HEK293 (cell line): ENCODE data around the gene ZSCAN16.

Experiments
- KLF1 ChIP-seq: fragments of 450-650 bp; formaldehyde crosslinking; IDR thresholded peaks from 2 replicates; pipeline ENCODE4 v1.5.1; 2016; ENCODE audit warnings: missing biosample characterization, missing genetic modification characterization
- KLF9 ChIP-seq: fragments of 450-650 bp; formaldehyde crosslinking; IDR thresholded peaks from 2 replicates; pipeline ENCODE4 v1.5.1; 2016; ENCODE audit warnings: missing biosample characterization, missing genetic modification characterization, low read depth
- RBAK ChIP-seq: fragments of 450-650 bp; formaldehyde crosslinking; IDR thresholded peaks from 2 replicates; pipeline ENCODE4 v1.5.1; 2016; ENCODE audit warnings: missing biosample characterization, missing genetic modification characterization
- SCRT2 ChIP-seq: fragments of 450-650 bp; formaldehyde crosslinking; IDR thresholded peaks from 2 replicates; pipeline ENCODE4 v1.5.1; 2016; ENCODE audit warnings: missing biosample characterization, missing genetic modification characterization
- SP3 ChIP-seq: fragments of 450-650 bp; formaldehyde crosslinking; IDR thresholded peaks from 2 replicates; pipeline ENCODE4 v1.5.1; 2016; ENCODE audit warnings: missing biosample characterization, missing genetic modification characterization
- WT1 ChIP-seq: fragments of 450-650 bp; formaldehyde crosslinking; IDR thresholded peaks from 2 replicates; pipeline ENCODE4 v1.5.1; 2016; ENCODE audit warnings: missing biosample characterization, missing genetic modification characterization
- YY1 ChIP-seq: fragments of 450-650 bp; formaldehyde crosslinking; IDR thresholded peaks from 2 replicates; pipeline ENCODE4 v1.5.1; 2018; ENCODE audit warnings: missing biosample characterization, missing genetic modification characterization
- ZBTB7A ChIP-seq: fragments of 450-650 bp; formaldehyde crosslinking; IDR thresholded peaks from 2 replicates; pipeline ENCODE4 v1.5.1; 2016; ENCODE audit warnings: low read depth, missing biosample characterization, missing genetic modification characterization
- ZFP3 ChIP-seq: fragments of 450-650 bp; formaldehyde crosslinking; IDR thresholded peaks from 2 replicates; pipeline ENCODE4 v1.5.1; 2016; ENCODE audit warnings: low read depth, missing biosample characterization, missing genetic modification characterization
- ZNF112 ChIP-seq: fragments of 450-650 bp; formaldehyde crosslinking; IDR thresholded peaks from 2 replicates; pipeline ENCODE4 v1.5.0; 2017; ENCODE audit warnings: missing biosample characterization, missing genetic modification characterization
- ZNF19 ChIP-seq: fragments of 450-650 bp; formaldehyde crosslinking; IDR thresholded peaks from 2 replicates; pipeline ENCODE4; 2016; ENCODE audit warnings: missing biosample characterization, missing genetic modification characterization, low read depth
- ZNF202 ChIP-seq: fragments of 450-650 bp; formaldehyde crosslinking; IDR thresholded peaks from 2 replicates; pipeline ENCODE4 v1.5.1; 2016; ENCODE audit warnings: missing biosample characterization, missing genetic modification characterization, borderline replicate concordance
- ZNF248 ChIP-seq: fragments of 450-650 bp; formaldehyde crosslinking; IDR thresholded peaks from 2 replicates; pipeline ENCODE4 v1.5.1; 2017; ENCODE audit warnings: missing biosample characterization, missing genetic modification characterization
- ZNF394 ChIP-seq: fragments of 450-650 bp; formaldehyde crosslinking; IDR thresholded peaks from 2 replicates; pipeline ENCODE4 v1.5.1; 2016; ENCODE audit warnings: missing biosample characterization, missing genetic modification characterization, mild to moderate bottlenecking, moderate library complexity, borderline replicate concordance
- ZNF521 ChIP-seq: fragments of 450-650 bp; formaldehyde crosslinking; IDR thresholded peaks from 2 replicates; pipeline ENCODE4 v1.5.1; 2017; ENCODE audit warnings: missing biosample characterization, mild to moderate bottlenecking, missing genetic modification characterization
- ZNF558 ChIP-seq: fragments of 450-650 bp; formaldehyde crosslinking; IDR thresholded peaks from 2 replicates; pipeline ENCODE4 v1.5.1; 2016; ENCODE audit warnings: missing biosample characterization, missing genetic modification characterization
- ZNF561 ChIP-seq: fragments of 450-650 bp; IDR thresholded peaks from 2 replicates; pipeline ENCODE4 v1.5.1; 2018; ENCODE audit warnings: missing biosample characterization, missing genetic modification characterization, borderline replicate concordance
- ZNF664 ChIP-seq: fragments of 450-650 bp; formaldehyde crosslinking; IDR thresholded peaks from 2 replicates; pipeline ENCODE4 v1.5.1; 2016; ENCODE audit warnings: missing biosample characterization, missing genetic modification characterization
- ZNF670 ChIP-seq: fragments of 450-650 bp; formaldehyde crosslinking; IDR thresholded peaks from 2 replicates; pipeline ENCODE4 v1.5.1; 2016; ENCODE audit warnings: missing biosample characterization, missing genetic modification characterization, low read depth
- ZNF701 ChIP-seq: fragments of 450-650 bp; formaldehyde crosslinking; IDR thresholded peaks from 2 replicates; pipeline ENCODE4 v1.5.1; 2016; ENCODE audit warnings: missing biosample characterization, missing genetic modification characterization
- ZNF707 ChIP-seq: fragments of 450-650 bp; formaldehyde crosslinking; IDR thresholded peaks from 2 replicates; pipeline ENCODE4 v1.5.1; 2016; ENCODE audit warnings: missing biosample characterization, missing genetic modification characterization
- ZNF747 ChIP-seq: fragments of 450-650 bp; formaldehyde crosslinking; IDR thresholded peaks from 2 replicates; pipeline ENCODE4 v1.5.1; 2016; ENCODE audit warnings: missing biosample characterization, missing genetic modification characterization
- ZNF776 ChIP-seq: fragments of 450-650 bp; formaldehyde crosslinking; IDR thresholded peaks from 2 replicates; pipeline ENCODE4 v1.5.0; 2017; ENCODE audit warnings: missing biosample characterization, missing genetic modification characterization, borderline replicate concordance
- ZSCAN16 ChIP-seq: fragments of 450-650 bp; formaldehyde crosslinking; IDR thresholded peaks from 2 replicates; pipeline ENCODE4 v1.5.1; 2016; ENCODE audit warnings: missing biosample characterization, missing genetic modification characterization
- TF ChIP-seq, protein P1 (sequence below): fragments of 450-650 bp; formaldehyde crosslinking; IDR thresholded peaks from 2 replicates; pipeline ENCODE4 v1.5.1; 2016; ENCODE audit warnings: missing biosample characterization, missing genetic modification characterization
- TF ChIP-seq, protein P2 (sequence below): fragments of 450-650 bp; formaldehyde crosslinking; IDR thresholded peaks from 2 replicates; pipeline ENCODE4 v1.5.1; 2017; ENCODE audit warnings: missing biosample characterization, missing genetic modification characterization
- TF ChIP-seq, protein P3 (sequence below): fragments of 450-650 bp; formaldehyde crosslinking; IDR thresholded peaks from 2 replicates; pipeline ENCODE4 v1.5.1; 2016; ENCODE audit warnings: missing biosample characterization, missing genetic modification characterization, borderline replicate concordance
- TF ChIP-seq, protein P4 (sequence below): fragments of 450-650 bp; formaldehyde crosslinking; optimal IDR thresholded peaks from 2 replicates; pipeline ENCODE3; 2016; ENCODE audit warnings: missing biosample characterization, mild to moderate bottlenecking, missing genetic modification characterization
- TF ChIP-seq, protein P5 (sequence below): fragments of 450-650 bp; formaldehyde crosslinking; IDR thresholded peaks from 2 replicates; pipeline ENCODE4 v1.5.1; 2016; ENCODE audit warnings: missing biosample characterization, missing genetic modification characterization

Gene ZSCAN16

DNA sequence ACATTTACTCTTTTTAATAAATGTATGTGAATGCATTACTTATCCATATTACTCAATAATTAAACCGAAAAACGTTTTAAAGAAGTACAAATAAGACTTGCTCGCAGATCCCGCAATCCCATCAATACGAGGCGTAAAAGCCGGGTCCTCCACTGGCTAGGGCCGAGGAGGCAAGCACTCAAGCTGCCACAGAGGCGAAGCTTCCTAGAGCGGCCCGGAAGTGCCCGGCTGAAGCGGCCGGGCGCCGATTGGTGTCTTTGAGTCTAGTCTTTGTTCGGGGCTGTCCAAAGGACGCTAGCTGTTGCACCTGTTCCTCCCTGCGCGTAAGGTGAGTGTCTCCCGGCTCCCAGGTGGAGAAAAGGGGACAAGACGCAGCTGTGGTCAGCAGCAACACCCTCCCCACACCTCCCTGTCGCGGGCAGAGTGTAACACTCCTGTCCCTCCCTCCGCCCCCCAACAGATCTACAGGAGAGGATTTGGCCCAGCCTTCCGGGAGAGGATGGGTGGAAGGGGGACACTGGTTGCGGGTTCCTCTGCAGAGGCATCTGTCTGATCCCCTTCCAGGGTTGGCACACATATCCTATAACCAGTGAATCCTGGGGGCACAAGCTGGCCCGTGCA, at the start of gene ZSCAN16 (continued):
- TF ChIP-seq ZNF747 (tag by site-specific recombination) (no peak), ZNF521 (tag by site-specific recombination) (no peak), KLF9 (peak; percentile 60; the same call in 1 of the 2 replicates), ZBTB7A (tag by site-specific recombination) (no peak), ZNF394 (tag by site-specific recombination) (peak; percentile 51; the same call in 1 of the 2 replicates), SCRT2 (tag by site-specific recombination) (peak; percentile 99), RBAK (tag by site-specific recombination) (no peak), ZNF561 (no peak), ZNF202 (tag by site-specific recombination) (no peak), ZNF558 (no peak), ZNF707 (no peak), WT1 (tag by site-specific recombination) (no peak; the same call in 1 of the 2 replicates), ZFP3 (no peak), ZNF701 (tag by site-specific recombination) (no peak), KLF1 (tag by site-specific recombination) (no peak), ZNF19 (tag by site-specific recombination) (no peak), ZNF670 (no peak), YY1 (tag by site-specific recombination) (no peak), ZNF248 (tag by site-specific recombination) (no peak), ZNF664 (tag by site-specific recombination) (no peak; the same call in 1 of the 2 replicates), SP3 (tag by site-specific recombination) (peak; percentile 61; the same call in 1 of the 2 replicates), ZNF776 (tag by site-specific recombination) (no peak), ZNF112 (no peak), ZSCAN16 (no peak)
- TF ChIP-seq, protein P1, sequence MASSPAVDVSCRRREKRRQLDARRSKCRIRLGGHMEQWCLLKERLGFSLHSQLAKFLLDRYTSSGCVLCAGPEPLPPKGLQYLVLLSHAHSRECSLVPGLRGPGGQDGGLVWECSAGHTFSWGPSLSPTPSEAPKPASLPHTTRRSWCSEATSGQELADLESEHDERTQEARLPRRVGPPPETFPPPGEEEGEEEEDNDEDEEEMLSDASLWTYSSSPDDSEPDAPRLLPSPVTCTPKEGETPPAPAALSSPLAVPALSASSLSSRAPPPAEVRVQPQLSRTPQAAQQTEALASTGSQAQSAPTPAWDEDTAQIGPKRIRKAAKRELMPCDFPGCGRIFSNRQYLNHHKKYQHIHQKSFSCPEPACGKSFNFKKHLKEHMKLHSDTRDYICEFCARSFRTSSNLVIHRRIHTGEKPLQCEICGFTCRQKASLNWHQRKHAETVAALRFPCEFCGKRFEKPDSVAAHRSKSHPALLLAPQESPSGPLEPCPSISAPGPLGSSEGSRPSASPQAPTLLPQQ: peak; percentile 68; the same call in 1 of the 2 replicates
- TF ChIP-seq, protein P2, sequence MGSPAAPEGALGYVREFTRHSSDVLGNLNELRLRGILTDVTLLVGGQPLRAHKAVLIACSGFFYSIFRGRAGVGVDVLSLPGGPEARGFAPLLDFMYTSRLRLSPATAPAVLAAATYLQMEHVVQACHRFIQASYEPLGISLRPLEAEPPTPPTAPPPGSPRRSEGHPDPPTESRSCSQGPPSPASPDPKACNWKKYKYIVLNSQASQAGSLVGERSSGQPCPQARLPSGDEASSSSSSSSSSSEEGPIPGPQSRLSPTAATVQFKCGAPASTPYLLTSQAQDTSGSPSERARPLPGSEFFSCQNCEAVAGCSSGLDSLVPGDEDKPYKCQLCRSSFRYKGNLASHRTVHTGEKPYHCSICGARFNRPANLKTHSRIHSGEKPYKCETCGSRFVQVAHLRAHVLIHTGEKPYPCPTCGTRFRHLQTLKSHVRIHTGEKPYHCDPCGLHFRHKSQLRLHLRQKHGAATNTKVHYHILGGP (tag by site-specific recombination): no peak
- TF ChIP-seq, protein P3, sequence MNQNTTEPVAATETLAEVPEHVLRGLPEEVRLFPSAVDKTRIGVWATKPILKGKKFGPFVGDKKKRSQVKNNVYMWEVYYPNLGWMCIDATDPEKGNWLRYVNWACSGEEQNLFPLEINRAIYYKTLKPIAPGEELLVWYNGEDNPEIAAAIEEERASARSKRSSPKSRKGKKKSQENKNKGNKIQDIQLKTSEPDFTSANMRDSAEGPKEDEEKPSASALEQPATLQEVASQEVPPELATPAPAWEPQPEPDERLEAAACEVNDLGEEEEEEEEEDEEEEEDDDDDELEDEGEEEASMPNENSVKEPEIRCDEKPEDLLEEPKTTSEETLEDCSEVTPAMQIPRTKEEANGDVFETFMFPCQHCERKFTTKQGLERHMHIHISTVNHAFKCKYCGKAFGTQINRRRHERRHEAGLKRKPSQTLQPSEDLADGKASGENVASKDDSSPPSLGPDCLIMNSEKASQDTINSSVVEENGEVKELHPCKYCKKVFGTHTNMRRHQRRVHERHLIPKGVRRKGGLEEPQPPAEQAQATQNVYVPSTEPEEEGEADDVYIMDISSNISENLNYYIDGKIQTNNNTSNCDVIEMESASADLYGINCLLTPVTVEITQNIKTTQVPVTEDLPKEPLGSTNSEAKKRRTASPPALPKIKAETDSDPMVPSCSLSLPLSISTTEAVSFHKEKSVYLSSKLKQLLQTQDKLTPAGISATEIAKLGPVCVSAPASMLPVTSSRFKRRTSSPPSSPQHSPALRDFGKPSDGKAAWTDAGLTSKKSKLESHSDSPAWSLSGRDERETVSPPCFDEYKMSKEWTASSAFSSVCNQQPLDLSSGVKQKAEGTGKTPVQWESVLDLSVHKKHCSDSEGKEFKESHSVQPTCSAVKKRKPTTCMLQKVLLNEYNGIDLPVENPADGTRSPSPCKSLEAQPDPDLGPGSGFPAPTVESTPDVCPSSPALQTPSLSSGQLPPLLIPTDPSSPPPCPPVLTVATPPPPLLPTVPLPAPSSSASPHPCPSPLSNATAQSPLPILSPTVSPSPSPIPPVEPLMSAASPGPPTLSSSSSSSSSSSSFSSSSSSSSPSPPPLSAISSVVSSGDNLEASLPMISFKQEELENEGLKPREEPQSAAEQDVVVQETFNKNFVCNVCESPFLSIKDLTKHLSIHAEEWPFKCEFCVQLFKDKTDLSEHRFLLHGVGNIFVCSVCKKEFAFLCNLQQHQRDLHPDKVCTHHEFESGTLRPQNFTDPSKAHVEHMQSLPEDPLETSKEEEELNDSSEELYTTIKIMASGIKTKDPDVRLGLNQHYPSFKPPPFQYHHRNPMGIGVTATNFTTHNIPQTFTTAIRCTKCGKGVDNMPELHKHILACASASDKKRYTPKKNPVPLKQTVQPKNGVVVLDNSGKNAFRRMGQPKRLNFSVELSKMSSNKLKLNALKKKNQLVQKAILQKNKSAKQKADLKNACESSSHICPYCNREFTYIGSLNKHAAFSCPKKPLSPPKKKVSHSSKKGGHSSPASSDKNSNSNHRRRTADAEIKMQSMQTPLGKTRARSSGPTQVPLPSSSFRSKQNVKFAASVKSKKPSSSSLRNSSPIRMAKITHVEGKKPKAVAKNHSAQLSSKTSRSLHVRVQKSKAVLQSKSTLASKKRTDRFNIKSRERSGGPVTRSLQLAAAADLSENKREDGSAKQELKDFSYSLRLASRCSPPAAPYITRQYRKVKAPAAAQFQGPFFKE (tag by site-specific recombination): no peak
- TF ChIP-seq, protein P4, sequence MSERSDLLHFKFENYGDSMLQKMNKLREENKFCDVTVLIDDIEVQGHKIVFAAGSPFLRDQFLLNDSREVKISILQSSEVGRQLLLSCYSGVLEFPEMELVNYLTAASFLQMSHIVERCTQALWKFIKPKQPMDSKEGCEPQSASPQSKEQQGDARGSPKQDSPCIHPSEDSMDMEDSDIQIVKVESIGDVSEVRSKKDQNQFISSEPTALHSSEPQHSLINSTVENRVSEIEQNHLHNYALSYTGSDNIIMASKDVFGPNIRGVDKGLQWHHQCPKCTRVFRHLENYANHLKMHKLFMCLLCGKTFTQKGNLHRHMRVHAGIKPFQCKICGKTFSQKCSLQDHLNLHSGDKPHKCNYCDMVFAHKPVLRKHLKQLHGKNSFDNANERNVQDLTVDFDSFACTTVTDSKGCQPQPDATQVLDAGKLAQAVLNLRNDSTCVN (tag by site-specific recombination): peak; percentile 24
- TF ChIP-seq, protein P5, sequence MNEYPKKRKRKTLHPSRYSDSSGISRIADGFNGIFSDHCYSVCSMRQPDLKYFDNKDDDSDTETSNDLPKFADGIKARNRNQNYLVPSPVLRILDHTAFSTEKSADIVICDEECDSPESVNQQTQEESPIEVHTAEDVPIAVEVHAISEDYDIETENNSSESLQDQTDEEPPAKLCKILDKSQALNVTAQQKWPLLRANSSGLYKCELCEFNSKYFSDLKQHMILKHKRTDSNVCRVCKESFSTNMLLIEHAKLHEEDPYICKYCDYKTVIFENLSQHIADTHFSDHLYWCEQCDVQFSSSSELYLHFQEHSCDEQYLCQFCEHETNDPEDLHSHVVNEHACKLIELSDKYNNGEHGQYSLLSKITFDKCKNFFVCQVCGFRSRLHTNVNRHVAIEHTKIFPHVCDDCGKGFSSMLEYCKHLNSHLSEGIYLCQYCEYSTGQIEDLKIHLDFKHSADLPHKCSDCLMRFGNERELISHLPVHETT (tag by site-specific recombination): peak; percentile 50; the same call in 1 of the 2 replicates
